ENCODE measurements around the gene ZNF354B. TPM values are rescaled to one million over a fixed set of nuclear protein-coding genes. Genes with fewer than 3 reads are reported as not detected.

Gene ZNF354B
- total RNA-seq, 1 experiment from 2014 or later: 11.6 TPM

GRCh38 chr5:178820001-178820400 is 39.8 kb upstream of the ZNF354B start:
- no peaks in the 10 kb centered on the region; a peak in 2 of 4 replicates for H3K36me3 ChIP-seq (ENCODE audit: control insufficient read depth in 1 of 2, insufficient read depth in 2 of 2, low read length in 2 of 2)
- no peak overlapping the region for H3K27ac ChIP-seq (ENCODE audit: low read depth, low read length)
- H3K4me2 ChIP-seq (ENCODE audit: low read length): no peak overlapping the region
- H4K20me1 ChIP-seq (ENCODE audit: insufficient read depth): no peaks in the 10 kb centered on the region
- peaks cover 60% of the 10 kb centered on the region for H3K79me2 ChIP-seq (ENCODE audit: insufficient read depth, low read length)
- DNase-seq (ENCODE audit: low read depth, low spot score) (no peak), ATAC-seq (no peak)
- no peak overlapping the region for H2AFZ ChIP-seq (ENCODE audit: low read depth, low read length, poor library complexity, severe bottlenecking)
- H3K4me3 ChIP-seq (replicated peaks in 1 of 2; ENCODE audit: low read depth in 1 of 2, low read length in 2 of 2): no peak overlapping the region
- no peak overlapping the region for H3K9ac ChIP-seq (ENCODE audit: low read length)
- CTCF ChIA-PET: no interaction called here
- intact Hi-C loops (cut with micrococcal nuclease): no loop called here
- BruUV-seq (replicated peaks): no TSS peak
- no peaks in the 10 kb centered on the region for H3K27me3 ChIP-seq (ENCODE audit: insufficient read depth, low read length)
- POLR2A ChIA-PET: no interaction called here
- H3K4me1 ChIP-seq (ENCODE audit: control insufficient read depth in 1 of 2, insufficient read depth in 2 of 2, low read length in 2 of 2): no peaks in the 10 kb centered on the region
- no peaks in the 10 kb centered on the region for H3K9me2 ChIP-seq (ENCODE audit: insufficient read depth)
- no peaks in the 10 kb centered on the region for H3K9me3 ChIP-seq (ENCODE audit: control insufficient read depth in 1 of 2, insufficient read depth in 1 of 2, low read depth in 1 of 2, low read length in 2 of 2)
- TF ChIP-seq POLR2AphosphoS5 (IDR thresholded peaks at IDR 0.05; ENCODE audit: low read depth, low read length) (no peak), ZBTB33 (IDR thresholded peaks at IDR 0.05; ENCODE audit: extremely low read depth, insufficient replicate concordance, low read length) (no peak), EZH2 (IDR thresholded peaks at IDR 0.05) (no peak), SP1 (IDR thresholded peaks at IDR 0.05; ENCODE audit: low read depth) (no peak), REST (IDR thresholded peaks at IDR 0.05; ENCODE audit: low read depth) (no peak), FOSL1 (IDR thresholded peaks at IDR 0.05; ENCODE audit: low read depth) (no peak), YY1 (IDR thresholded peaks at IDR 0.05; ENCODE audit: extremely low read depth, insufficient replicate concordance, low read depth, low read length) (no peak), JUND (IDR thresholded peaks at IDR 0.05) (no peak), CBX3 (IDR thresholded peaks at IDR 0.05; ENCODE audit: low read depth) (no peak), ATF3 (IDR thresholded peaks at IDR 0.05) (no peak), CTCF (IDR thresholded peaks at IDR 0.05 in 2 of 3, conservative IDR thresholded peaks at IDR 0.05 in 1 of 3; ENCODE audit: borderline replicate concordance in 1 of 3, insufficient read depth in 1 of 3, low read depth in 2 of 3, low read length in 2 of 3) (no peak), TCF7L2 (IDR thresholded peaks at IDR 0.05; ENCODE audit: borderline replicate concordance, extremely low read depth, insufficient read depth, insufficient read length) (no peak), ELF1 (IDR thresholded peaks at IDR 0.05; ENCODE audit: borderline replicate concordance, low read depth) (no peak)
- RAD21 ChIA-PET (ENCODE audit: low non-redundant PET in 1 of 2, low total read pairs in 2 of 2, uncharacterized antibody in 2 of 2, unreplicated experiment in 2 of 2): no interaction called here
